H9 (cell line): ENCODE results near the gene C6orf15. TPM values are rescaled to one million over a fixed set of nuclear protein-coding genes. Genes with fewer than 3 reads are reported as not detected.

Experiments
- DNase-seq: peaks from one replicate; pipeline ENCODE4 v3.0.0-alpha.2; 2017
- H2AFZ ChIP-seq: one replicate; pipeline ENCODE4 v1.6.1; 2013; ENCODE audit warnings: mild to moderate bottlenecking, low read length, control low read depth, moderate library complexity
- H2AK5ac ChIP-seq: 2 replicates; pipeline ENCODE4 v1.6.1; 2013; ENCODE audit warnings: low read length, control low read depth, mixed read lengths; ENCODE audit not compliant: insufficient read length
- H2BK120ac ChIP-seq: one replicate; pipeline ENCODE4 v1.6.1; 2013; ENCODE audit warnings: low read depth, mild to moderate bottlenecking, low read length, control low read depth, inconsistent platforms; ENCODE audit not compliant: poor library complexity, severe bottlenecking
- H2BK12ac ChIP-seq: 2 replicates; pipeline ENCODE4 v1.6.1; 2013; ENCODE audit warnings: low read length, control low read depth, mixed read lengths, low read depth; ENCODE audit not compliant: insufficient read length
- H2BK15ac ChIP-seq: 2 replicates; pipeline ENCODE4 v1.6.1; 2013; ENCODE audit warnings: low read depth, low read length, control low read depth
- H2BK20ac ChIP-seq: one replicate; pipeline ENCODE4 v1.6.1; 2013; ENCODE audit warnings: low read depth, mild to moderate bottlenecking, low read length, control low read depth, inconsistent platforms; ENCODE audit not compliant: poor library complexity, severe bottlenecking
- H2BK5ac ChIP-seq: 2 replicates; pipeline ENCODE4 v1.6.1; 2013; ENCODE audit warnings: low read length, control low read depth, mixed read lengths; ENCODE audit not compliant: insufficient read length
- H3K14ac ChIP-seq: 2 replicates; pipeline ENCODE4 v1.6.1; 2013; ENCODE audit warnings: low read length, control low read depth; ENCODE audit not compliant: insufficient read depth
- H3K18ac ChIP-seq: 2 replicates; pipeline ENCODE4 v1.6.1; 2013; ENCODE audit warnings: low read depth, mild to moderate bottlenecking, mixed read lengths, low read length, control low read depth; ENCODE audit not compliant: insufficient read length
- H3K23ac ChIP-seq: 2 replicates; pipeline ENCODE4 v1.6.1; 2013; ENCODE audit warnings: low read length, control low read depth, mixed read lengths, low read depth; ENCODE audit not compliant: insufficient read length
- H3K23me2 ChIP-seq: 2 replicates; pipeline ENCODE4 v1.6.1; 2013; ENCODE audit warnings: low read depth, mild to moderate bottlenecking, mixed read lengths, low read length, control low read depth; ENCODE audit not compliant: insufficient read length, poor library complexity, severe bottlenecking
- H3K27ac ChIP-seq: 2 replicates; pipeline ENCODE4 v1.5.1; 2013; ENCODE audit warnings: low read length, control low read depth, mixed read lengths, low read depth; ENCODE audit not compliant: insufficient read length
- H3K27me3 ChIP-seq: 2 replicates; pipeline ENCODE4 v1.6.1; 2013; ENCODE audit warnings: low read length, control low read depth, inconsistent platforms; ENCODE audit not compliant: insufficient read depth
- H3K4ac ChIP-seq: 2 replicates; pipeline ENCODE4 v1.6.1; 2013; ENCODE audit warnings: low read depth, mild to moderate bottlenecking, control low read depth, inconsistent platforms, low read length, moderate library complexity
- H3K4me1 ChIP-seq: 2 replicates; pipeline ENCODE4 v1.6.1; 2013; ENCODE audit warnings: low read length, control low read depth, inconsistent platforms; ENCODE audit not compliant: insufficient read depth
- H3K4me2 ChIP-seq: 2 replicates; pipeline ENCODE4 v1.6.1; 2013; ENCODE audit warnings: low read length, control low read depth, mixed read lengths; ENCODE audit not compliant: insufficient read length, insufficient read depth
- H3K56ac ChIP-seq: 2 replicates; pipeline ENCODE4 v1.6.1; 2013; ENCODE audit warnings: low read depth, mild to moderate bottlenecking, mixed read lengths, low read length, control low read depth; ENCODE audit not compliant: insufficient read length
- H3K79me1 ChIP-seq: 2 replicates; pipeline ENCODE4 v1.6.1; 2013; ENCODE audit warnings: low read depth, mild to moderate bottlenecking, moderate library complexity, low read length, control low read depth, inconsistent platforms; ENCODE audit not compliant: insufficient read depth, poor library complexity, severe bottlenecking
- H3K79me2 ChIP-seq: 2 replicates; pipeline ENCODE4 v1.6.1; 2013; ENCODE audit warnings: low read length, control low read depth, inconsistent platforms; ENCODE audit not compliant: insufficient read depth
- H3K9ac ChIP-seq: 2 replicates; pipeline ENCODE4 v1.6.1; 2013; ENCODE audit warnings: low read length, control low read depth, mixed read lengths; ENCODE audit not compliant: insufficient read length; ENCODE audit errors: extremely low read depth
- H3K9me3 ChIP-seq: one replicate; pipeline ENCODE4 v1.6.1; 2013; ENCODE audit warnings: low read depth, low read length, inconsistent platforms; ENCODE audit not compliant: control insufficient read depth
- H3T11ph ChIP-seq: one replicate; pipeline ENCODE4 v1.6.1; 2013; ENCODE audit warnings: mild to moderate bottlenecking, low read length, control low read depth, inconsistent platforms
- H4K20me1 ChIP-seq: one replicate; pipeline ENCODE4 v1.6.1; 2013; ENCODE audit not compliant: control insufficient read depth, insufficient read length, insufficient read depth
- H4K5ac ChIP-seq: 2 replicates; pipeline ENCODE4 v1.6.1; 2013; ENCODE audit warnings: low read depth, mild to moderate bottlenecking, mixed read lengths, low read length, control low read depth; ENCODE audit not compliant: insufficient read length
- H4K8ac ChIP-seq: replicated peaks from 2 replicates; pipeline ENCODE4 v1.6.1; 2013; ENCODE audit warnings: low read length, control low read depth, mixed read lengths, low read depth; ENCODE audit not compliant: insufficient read length
- H4K91ac ChIP-seq: 2 replicates; pipeline ENCODE4 v1.6.1; 2013; ENCODE audit warnings: low read depth, mild to moderate bottlenecking, moderate library complexity, mixed read lengths, low read length, control low read depth; ENCODE audit not compliant: insufficient read length
- H3K27ac Mint-ChIP-seq, 3 experiments: 2 replicates in 2 of 3; 3 replicates in 1 of 3; pipeline ENCODE4 v1.8.0; 2020 to 2021; ENCODE audit warnings: mixed read lengths in 3 of 3, mild to moderate bottlenecking in 1 of 3, moderate library complexity in 1 of 3
- H3K27me3 Mint-ChIP-seq: 2 replicates; pipeline ENCODE4 v1.8.0; 2021; ENCODE audit warnings: low read depth, mild to moderate bottlenecking, moderate library complexity, mixed read lengths
- H3K36me3 Mint-ChIP-seq, 3 experiments: 2 replicates in 2 of 3; 3 replicates in 1 of 3; pipeline ENCODE4 v1.8.0; 2020 to 2021; ENCODE audit warnings: low read depth in 3 of 3, mixed read lengths in 3 of 3; ENCODE audit not compliant: insufficient read depth in 1 of 3
- H3K4me1 Mint-ChIP-seq, 2 experiments: 2 replicates each; pipeline ENCODE4 v1.8.0; 2020; ENCODE audit warnings: mixed read lengths in 2 of 2
- H3K4me3 Mint-ChIP-seq, 2 experiments: 2 replicates in 1 of 2; 3 replicates in 1 of 2; pipeline ENCODE4 v1.8.0; 2020 to 2021; ENCODE audit warnings: mild to moderate bottlenecking in 2 of 2, mixed read lengths in 2 of 2, moderate library complexity in 1 of 2
- H3K9me3 Mint-ChIP-seq, 2 experiments: 2 replicates in 1 of 2; 3 replicates in 1 of 2; pipeline ENCODE4 v1.8.0; 2020; ENCODE audit warnings: mild to moderate bottlenecking in 2 of 2, mixed read lengths in 2 of 2, moderate library complexity in 1 of 2
- CTCF ChIP-seq: fragments of 200-600 bp; sonication (generic); conservative IDR thresholded peaks from 3 replicates; pipeline ENCODE4 v1.8.0; 2021; ENCODE audit warnings: antibody characterized with exemption, mild to moderate bottlenecking
- WGBS: extraction: QIAGEN DNeasy Blood & Tissue Kit; methylation state at CpG from one replicate; pipeline ENCODE4 v1.1.7; 2013; ENCODE audit warnings: missing lambda C conversion rate, low lambda C conversion rate, mixed read lengths; ENCODE audit not compliant: insufficient read length; ENCODE audit errors: extremely low coverage; 5-methylcytosine and 5-hydroxymethylcytosine counted together
- total RNA-seq: library from RNA; stranded (reverse); gene quantifications from 2 replicates; pipeline ENCODE4 v1.2.1, GENCODE V29; 2021

Gene C6orf15
- total RNA-seq, 1 experiment from 2014 or later = not detected

- H3K23me2 ChIP-seq = no peaks in the 10 kb centered on the region
- H3K79me2 ChIP-seq = no peaks in the 10 kb centered on the region
- H2BK15ac ChIP-seq = no peak overlapping the region
- no peak overlapping the region for H2BK120ac ChIP-seq
- no peak overlapping the region for H2BK5ac ChIP-seq
- DNase-seq = no peak
- H3K27me3 Mint-ChIP-seq = no peaks in the 10 kb centered on the region; the same call in none of the 2 replicates
- no peak overlapping the region for H3K4ac ChIP-seq
- no peaks in the 10 kb centered on the region for H3K36me3 Mint-ChIP-seq
- no peak overlapping the region for H3K14ac ChIP-seq
- H3K18ac ChIP-seq = no peak overlapping the region
- H3K79me1 ChIP-seq = no peaks in the 10 kb centered on the region
- peaks cover 2% of the 10 kb centered on the region; the same call in 1 of the 2 replicates for H3K4me1 ChIP-seq
- H3K4me3 Mint-ChIP-seq = no peak overlapping the region
- no CpG with 5 or more reads among the region's 2 CpGs for WGBS
- H3K27ac Mint-ChIP-seq = no peak overlapping the region
- no peak overlapping the region for H4K8ac ChIP-seq
- H3K27ac ChIP-seq = no peak overlapping the region
- no peak overlapping the region for H2BK12ac ChIP-seq
- peaks cover 18% of the 10 kb centered on the region in 2 experiments for H3K4me1 Mint-ChIP-seq
- no peak overlapping the region for H2AFZ ChIP-seq
- no peaks in the 10 kb centered on the region for H3K27me3 ChIP-seq
- no peak for TF ChIP-seq CTCF
- H3K9me3 Mint-ChIP-seq = peaks cover 0 to 8% of the 10 kb centered on the region in 2 experiments; a peak in 2 of 5 replicates
- no peak overlapping the region for H3K9ac ChIP-seq
- no peak overlapping the region for H2AK5ac ChIP-seq
- no peak overlapping the region for H2BK20ac ChIP-seq
- no peak overlapping the region for H4K91ac ChIP-seq
- H3K56ac ChIP-seq = no peak overlapping the region
- no peak overlapping the region for H3T11ph ChIP-seq
- no peaks in the 10 kb centered on the region for H3K9me3 ChIP-seq
- H3K4me2 ChIP-seq = no peak overlapping the region
- no peaks in the 10 kb centered on the region for H4K20me1 ChIP-seq
- H4K5ac ChIP-seq = no peak overlapping the region
- no peak overlapping the region for H3K23ac ChIP-seq
Observed at GRCh38 chr6:31065556-31065955, 46.8 kb downstream of the C6orf15 start.
